Measurements from ENCODE around the gene F8A1.
A peak's percentile ranks its signal among the peaks of the same experiment; 100 is the strongest.
"Not testable (repeated sequence)": the region's sequence is repeated elsewhere in the genome, so short reads cannot be mapped to it uniquely, and the experiment has no call there.

The F8A1 gene

DNA sequence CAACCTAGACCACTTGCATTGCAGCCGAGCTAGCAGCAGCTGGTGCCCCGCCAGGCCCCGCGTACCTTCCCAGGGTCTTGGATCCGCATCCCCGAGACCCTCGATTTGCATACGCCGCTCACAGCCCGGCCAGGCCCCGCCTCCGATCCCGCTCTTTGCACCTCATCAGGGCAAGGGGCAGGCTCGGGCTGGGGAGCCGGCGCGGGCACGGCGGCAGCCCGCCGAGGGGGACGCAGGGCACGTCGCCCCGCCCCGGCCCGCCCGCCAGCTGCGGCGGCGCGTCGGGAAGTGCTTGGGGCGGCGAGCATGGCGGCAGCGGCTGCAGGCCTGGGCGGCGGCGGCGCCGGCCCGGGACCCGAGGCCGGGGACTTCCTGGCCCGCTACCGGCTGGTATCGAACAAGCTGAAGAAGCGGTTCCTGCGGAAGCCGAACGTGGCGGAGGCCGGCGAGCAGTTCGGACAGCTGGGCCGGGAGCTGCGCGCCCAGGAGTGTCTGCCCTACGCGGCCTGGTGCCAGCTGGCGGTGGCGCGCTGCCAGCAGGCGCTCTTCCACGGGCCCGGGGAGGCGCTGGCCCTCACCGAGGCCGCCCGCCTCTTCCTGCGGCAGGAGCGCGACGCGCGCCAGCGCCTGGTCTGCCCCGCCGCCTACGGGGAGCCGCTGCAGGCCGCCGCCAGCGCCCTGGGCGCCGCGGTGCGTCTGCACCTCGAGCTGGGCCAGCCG lies at the start of gene F8A1:
F8A1 (plus strand) TSS at position 287 of the 720 bp plus-strand sequence; CDS start at position 307, 20 bp downstream.
- DNase-seq, result not testable (repeated sequence)

DNA sequence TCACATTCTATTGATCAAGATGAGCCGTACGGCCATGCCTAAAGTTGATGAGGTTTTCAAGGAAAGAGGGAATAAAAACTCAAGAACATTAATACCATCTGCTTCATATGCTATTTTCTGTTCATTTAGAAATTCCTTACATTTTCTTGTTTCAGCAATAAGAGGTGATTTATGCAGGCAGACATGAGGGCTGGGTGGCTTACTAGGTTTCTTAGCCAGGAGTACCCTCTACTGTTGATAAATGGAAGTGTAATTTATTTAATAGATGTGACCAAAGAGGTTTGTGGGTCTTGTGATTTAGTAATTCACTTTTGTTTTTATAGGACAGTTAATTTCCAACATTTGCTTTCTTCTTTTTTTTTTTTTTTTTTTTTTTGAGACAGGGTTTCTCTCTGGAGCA lies 45.3 kb upstream of the F8A1 start:
- DNase-seq, result peak; percentile 42

DNA sequence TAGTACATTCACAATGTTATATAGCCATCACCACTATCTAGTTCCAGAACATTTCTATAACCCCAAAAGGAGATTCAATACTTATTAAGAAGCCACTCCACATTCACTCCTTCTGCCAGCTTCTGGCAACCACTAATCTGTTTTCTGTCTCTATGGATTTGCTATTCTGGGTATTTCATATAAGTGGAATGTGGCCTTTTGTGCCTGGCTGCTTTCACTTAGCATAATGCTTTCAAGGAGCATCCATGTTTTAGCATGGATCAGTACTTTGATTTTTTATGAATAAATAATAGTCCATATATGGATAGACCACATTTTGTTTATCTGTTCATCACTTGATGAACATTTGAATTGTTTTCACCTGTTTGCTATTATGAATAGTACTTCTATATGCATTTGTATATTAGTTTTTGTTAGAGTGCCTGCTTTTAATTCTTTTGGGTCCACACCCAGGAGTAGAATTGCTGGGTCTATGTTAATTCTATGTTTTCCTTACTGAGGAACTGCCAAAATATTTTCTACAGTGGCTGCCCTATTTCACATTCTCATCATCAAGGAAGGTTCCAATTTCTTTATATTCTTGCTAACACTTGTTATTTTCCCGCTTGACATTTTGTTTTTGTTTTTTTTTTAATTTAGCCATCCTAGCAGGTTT lies 35.1 kb upstream of the F8A1 start:
- no peak for DNase-seq

DNA sequence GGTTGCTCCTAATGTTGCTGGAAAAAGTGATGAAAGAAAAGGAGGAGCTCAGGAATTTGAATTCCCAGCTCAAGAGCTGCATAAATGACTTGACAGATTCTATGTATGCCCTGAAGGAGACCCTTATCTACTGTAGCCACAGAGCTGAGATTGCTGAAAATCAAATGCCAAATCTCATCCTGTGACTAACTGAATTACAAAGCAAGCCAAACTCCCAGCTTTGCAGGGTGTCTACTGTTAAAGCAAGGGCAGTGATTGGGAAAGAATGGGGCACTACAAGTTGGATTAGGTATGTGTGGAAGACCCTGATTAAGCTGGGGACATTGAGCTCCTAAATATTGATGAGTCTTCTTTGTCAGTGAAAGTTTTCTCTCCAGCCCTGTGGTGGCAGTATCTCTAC lies 30.9 kb upstream of the F8A1 start:
- no peak for DNase-seq

DNA sequence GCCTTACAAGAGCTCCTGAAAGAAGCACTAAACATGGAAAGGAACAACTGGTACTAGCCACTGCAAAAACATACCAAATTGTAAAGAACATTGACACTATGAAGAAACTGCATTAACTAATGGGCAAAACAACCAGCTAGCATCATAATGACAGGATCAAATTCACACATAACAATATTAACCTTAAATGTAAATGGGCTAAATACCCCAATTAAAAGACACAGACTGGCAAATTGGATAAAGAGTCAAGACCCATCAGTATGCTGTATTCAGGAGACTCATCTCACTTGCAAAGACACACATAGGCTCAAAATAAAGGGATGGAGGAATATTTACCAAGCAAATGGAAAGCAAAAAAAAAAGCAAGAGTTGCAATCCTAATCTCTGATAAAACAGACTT lies 17.6 kb upstream of the F8A1 start:
- DNase-seq, result not testable (repeated sequence)

DNA sequence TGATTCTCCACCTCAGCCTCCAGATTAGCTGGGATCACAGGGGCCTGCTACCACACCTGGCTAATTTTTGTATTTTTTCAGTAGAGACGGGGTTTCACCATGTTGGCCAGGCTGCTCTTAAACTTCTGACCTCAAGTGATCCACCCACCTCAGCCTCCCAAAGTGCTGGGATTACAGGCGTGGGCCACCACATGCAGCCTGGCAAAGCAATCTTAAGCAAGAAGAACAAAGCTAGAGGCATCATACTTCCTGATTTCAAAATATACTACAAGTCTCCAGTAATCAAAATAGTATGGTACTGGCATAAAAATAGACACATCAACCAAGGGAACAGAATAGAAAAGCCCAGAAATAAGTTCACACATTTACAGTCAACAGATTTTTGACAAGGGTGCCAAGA lies 12.8 kb upstream of the F8A1 start:
- no peak for DNase-seq

DNA sequence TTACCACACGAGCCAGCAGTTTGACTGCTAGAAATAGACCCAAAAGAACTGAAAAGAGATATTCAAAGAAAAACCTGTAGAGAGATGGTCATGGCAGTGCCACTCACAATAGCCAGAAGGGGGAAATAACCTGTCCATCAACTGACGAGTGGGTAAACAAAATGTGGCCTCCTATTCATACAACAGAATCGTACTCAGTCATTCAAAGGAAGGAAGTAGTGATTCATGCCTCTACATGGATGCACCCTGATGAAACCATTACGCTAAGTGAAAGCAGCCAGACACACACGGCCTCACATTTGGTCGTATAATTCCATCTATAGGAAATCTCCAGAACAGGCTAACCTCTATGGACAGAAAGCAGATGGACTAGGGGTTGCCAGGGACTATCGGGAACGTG lies 2.1 kb upstream of the F8A1 start:
- DNase-seq, result not testable (repeated sequence)

DNA sequence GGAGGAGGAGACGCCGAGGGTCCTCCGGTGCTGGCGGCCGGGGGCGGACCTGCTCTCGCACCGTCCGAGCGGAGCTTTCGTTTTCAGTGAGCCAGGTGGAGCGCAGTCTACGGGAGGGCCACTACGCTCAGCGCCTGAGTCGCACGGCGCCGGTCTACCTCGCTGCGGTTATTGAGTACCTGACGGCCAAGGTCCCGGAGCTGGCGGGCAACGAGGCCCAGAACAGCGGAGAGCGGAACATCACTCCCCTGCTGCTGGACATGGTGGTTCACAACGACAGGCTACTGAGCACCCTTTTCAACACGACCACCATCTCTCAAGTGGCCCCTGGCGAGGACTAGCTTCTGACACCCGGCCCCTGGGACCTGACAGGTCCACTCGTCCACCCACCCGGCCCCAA lies 1.1 kb upstream of the F8A1 start:
- not testable (repeated sequence) for DNase-seq

DNA sequence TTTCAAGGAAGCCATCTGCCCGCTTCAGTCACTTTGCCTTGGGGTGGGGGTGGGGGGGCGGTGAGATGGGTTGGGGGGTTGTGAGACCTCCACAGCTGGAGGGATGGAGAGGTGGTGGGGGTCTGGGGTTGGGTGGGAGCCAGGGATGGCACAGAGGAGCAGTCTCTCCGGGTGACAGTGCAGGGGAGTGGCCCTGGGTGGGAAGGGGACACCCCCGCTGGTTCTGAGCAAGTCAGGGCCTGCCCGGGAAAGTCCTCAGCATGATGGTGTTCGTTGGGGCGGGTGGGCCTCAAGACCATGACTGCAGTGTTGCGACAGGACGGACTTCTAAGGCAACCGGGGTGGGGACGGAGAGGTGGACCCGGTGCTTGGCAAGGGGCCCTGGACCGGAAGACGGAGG lies 606 bp upstream of the F8A1 start:
- DNase-seq, result not testable (repeated sequence)

DNA sequence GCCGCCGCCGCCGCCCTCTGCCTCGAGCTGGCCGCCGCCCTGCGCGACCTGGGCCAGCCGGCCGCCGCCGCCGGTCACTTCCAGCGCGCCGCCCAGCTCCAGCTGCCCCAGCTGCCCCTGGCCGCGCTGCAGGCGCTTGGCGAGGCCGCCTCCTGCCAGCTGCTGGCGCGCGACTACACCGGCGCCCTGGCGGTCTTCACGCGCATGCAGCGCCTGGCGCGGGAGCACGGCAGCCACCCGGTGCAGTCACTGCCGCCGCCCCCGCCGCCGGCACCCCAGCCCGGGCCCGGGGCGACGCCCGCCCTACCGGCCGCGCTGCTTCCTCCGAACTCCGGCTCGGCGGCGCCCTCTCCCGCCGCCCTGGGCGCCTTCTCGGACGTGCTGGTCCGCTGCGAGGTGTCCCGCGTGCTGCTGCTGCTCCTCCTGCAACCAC lies 650 bp downstream of the F8A1 start:
- DNase-seq, result not testable (repeated sequence)

DNA sequence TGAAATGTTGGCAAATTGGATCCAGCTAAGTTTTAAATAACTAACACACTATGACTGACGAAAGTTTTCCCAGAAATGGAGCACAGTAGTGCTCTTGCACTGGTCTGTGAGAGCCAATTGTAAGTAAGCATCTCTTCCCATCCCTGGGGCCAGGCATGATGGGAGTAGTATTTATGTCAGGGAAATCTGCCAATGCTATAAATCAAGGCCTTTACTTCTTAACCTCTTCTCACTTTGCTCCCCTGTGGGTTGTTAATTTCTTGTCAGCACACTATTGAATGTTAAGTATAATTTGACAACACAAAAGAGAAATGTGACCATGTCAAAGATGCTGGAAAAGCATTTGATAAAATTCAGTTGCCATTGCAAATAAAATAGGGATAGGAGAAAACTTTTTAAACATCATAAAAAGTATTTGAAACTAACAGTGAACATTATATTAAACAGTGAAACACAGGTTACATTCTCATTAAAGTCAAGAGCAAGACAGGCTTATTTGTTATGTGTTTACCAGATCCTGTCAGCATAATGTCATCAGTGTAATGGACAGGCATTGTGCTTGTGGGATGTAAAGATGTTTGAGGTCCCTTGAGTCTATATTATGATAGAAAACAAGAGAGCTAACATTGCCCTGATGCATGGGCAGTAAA lies 5.0 kb downstream of the F8A1 start:
- DNase-seq, result no peak

DNA sequence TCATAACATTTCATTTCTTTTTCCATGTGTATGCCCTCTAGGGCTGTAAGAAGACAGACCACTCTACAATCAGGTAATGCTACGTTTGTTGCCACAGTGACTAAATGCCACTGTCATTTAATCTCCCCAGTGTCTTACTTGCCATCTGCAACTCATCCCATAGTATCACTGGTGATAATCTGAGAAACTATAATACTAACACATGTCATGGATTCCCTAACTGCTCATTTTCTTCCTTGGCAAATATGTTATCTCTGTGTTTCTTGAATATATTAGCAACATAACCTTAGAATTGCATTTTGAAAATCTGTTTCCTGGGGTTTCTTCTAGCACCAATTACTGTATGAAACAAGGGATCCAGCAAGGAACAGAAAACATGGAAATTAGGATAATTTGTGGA lies 6.1 kb downstream of the F8A1 start:
- no peak for DNase-seq

DNA sequence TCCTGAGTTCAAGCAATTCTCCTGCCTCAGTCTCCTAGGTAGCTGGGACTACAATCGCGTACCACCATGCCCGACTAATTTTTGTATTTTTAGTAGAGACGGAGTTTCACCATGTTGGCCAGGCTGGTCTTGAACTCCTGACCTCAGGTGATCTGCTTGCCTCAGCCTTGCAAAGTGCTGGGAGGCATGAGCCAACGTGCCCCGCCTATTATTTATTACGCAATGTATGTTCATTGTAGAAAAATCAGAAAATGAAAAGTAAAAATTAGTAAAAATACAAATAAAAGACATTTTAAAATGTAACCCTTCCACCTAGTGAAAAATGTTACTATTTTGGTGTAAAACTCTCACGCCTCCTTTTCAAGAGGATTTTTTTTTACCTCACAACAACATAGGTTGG lies 14.2 kb downstream of the F8A1 start:
- no peak for DNase-seq

DNA sequence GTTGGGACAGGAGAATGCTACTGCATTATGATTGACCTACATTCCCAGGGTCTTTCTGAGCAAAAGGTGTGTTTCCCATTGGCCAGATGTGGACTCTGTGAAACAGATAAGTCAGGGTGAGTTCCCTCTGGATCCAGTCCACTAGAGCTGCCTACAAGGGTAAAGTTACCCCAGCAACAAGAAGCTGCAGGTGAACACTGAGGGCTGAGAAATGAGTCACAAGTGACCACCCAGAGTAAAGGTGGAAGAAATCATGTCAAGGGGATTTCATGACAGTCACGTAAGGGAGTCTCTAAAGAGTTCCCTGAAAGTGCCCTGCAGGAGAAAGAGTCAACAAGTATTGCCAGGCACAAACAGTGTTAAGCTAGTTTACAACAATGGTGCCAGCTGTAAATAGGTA lies 16.3 kb downstream of the F8A1 start:
- DNase-seq, result no peak

DNA sequence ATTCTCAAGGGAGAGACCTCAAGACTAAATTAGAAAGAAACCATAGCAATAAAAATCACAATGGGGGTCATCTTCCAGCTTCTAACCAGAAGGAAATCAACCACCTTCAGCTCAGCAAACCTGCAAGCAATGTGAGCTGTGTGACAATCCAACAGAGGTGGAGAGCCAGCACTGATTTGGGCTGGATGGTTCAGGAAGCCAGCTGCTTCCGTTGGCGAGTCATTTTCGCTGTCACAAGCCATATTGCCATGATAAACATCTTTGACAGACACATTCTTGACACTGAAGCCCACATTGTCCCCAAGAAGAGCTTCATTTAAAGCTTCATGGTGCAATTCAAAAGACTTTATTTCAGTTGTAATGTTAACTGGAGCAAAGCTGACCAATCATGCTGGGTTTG lies 22.7 kb downstream of the F8A1 start:
- DNase-seq, result no peak

DNA sequence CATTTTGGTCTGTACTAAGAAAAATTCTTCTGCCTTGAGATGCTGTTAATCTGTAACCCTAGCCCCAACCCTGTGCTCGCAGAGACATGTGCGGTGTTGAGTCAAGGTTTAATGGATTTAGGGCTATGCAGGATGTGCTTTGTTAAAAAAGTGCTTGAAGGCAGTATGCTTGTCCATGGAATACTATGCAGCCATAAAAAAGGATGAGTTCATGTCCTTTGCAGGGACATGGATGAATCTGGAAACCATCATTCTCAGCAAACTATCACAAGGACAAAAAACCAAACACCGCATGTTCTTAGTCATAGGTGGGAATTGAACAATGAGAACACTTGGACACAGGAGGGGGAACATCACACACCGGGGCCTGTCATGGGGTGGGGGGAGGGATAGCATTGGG lies 23.9 kb downstream of the F8A1 start:
- not testable (repeated sequence) for DNase-seq

DNA sequence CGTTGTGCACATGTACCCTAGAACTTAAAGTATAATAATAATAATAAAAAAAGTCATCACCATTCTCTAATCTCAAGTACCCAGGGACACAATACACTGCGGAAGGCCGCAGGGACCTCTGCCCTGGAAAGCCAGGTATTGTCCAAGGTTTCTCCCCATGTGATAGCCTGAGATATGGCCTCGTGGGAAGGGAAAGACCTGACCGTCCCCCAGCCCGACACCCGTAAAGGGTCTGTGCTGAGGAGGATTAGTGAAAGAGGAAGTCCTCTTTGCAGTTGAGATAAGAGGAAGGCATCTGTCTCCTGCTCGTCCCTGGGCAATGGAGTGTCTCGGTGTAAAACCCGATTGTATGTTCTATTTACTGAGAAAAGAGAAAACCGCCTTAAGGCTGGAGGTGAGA lies 24.4 kb downstream of the F8A1 start:
- not testable (repeated sequence) for DNase-seq

DNA sequence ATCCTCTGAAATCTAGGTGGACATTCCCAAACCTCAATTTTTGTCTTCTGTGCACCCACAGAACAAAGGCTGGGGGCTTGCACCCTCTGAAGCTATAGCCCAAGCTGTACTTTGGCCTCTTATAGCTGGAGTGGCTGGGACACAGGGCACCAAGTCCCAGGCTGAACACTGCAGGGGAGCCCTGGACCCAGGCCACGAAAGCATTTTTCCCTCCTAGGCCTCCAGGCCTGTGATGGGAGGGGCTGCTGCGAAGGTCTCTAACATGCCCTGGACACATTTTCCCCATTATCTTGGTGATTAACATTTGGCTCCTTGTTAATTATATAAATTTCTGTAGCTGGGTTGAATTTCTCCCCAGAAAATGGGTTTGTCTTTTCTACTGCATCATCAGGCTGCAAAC lies 27.9 kb downstream of the F8A1 start:
- no peak for DNase-seq

DNA sequence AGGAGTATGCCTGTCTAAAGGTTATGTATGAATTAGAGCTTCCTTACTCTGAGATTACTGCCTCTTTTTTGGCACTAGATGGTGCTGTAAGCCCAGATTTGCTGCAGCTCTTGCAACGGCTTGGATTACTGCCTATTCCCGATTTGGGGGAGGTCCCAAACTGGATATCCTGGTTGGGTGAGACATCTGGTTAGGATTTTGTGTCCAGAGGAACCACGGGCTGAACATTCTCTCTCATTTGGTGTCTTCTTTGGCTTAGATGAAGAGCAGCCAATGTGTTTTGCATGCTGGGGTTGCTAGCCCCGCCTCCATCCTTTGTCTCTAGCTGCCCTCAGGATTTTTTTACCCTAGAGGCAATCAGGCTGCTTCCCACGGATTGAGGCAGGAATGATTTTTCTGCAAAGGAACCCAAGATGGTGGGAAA lies 31.9 kb downstream of the F8A1 start:
- DNase-seq, result peak; percentile 24

DNA sequence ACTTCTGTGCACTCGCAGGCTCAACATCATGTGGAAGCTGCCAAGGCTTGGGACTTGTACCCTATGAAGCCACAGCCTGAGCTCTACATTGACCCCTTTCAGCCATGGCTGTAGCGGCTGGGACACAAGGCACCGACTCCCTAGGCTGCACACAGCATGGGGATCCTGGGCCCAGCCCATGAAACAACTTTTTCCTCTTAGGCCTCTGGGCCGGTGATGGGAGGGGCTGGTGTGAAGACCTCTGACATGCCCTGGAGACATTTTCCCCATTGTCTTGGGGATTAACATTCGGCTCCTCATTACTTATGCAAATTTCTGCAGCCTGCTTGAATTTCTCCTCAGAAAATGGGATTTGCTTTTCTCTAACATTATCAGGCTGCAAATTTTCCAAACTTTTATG lies 38.6 kb downstream of the F8A1 start:
- not testable (repeated sequence) for DNase-seq
